Tibial nerve (tissue), 4 donors: ENCODE data around the gene VSNL1. TPM values are rescaled to one million over a fixed set of nuclear protein-coding genes. Genes with fewer than 3 reads are reported as not detected.

Experiments used
- DNase-seq, 2 donors: peaks; one replicate each; pipeline ENCODE4 v3.0.0-alpha.2; 2019; ENCODE audit warnings: low spot score in 2 of 2
- H3K27ac ChIP-seq, 4 donors: fragments of 200-600 bp; sonication (generic) in 3 of 4; one replicate each; pipeline ENCODE4 v1.5.1; 2017 to 2019; ENCODE audit warnings: mild to moderate bottlenecking in 1 of 4
- H3K27me3 ChIP-seq, 2 donors: fragments of 200-600 bp; sonication (generic) in 1 of 2; one replicate each; pipeline versions ENCODE4 v1.5.1 to v1.6.0; 2017 to 2019
- H3K36me3 ChIP-seq, 3 donors: fragments of 200-600 bp; sonication (generic); one replicate each; pipeline ENCODE4 v1.5.1; 2018 to 2019
- H3K4me1 ChIP-seq, 4 donors: fragments of 200-600 bp; sonication (generic) in 3 of 4; one replicate each; pipeline ENCODE4 v1.5.1; 2017 to 2019
- H3K4me3 ChIP-seq, 4 donors: fragments of 200-600 bp; sonication (generic) in 3 of 4; one replicate each; pipeline ENCODE4 v1.5.1; 2017 to 2019; ENCODE audit warnings: mild to moderate bottlenecking in 1 of 4, moderate library complexity in 1 of 4
- H3K9me3 ChIP-seq, 4 donors: fragments of 200-600 bp; sonication (generic) in 3 of 4; one replicate each; pipeline ENCODE4 v1.5.1; 2017 to 2019
- CTCF ChIP-seq, 5 experiments: fragments of 200-600 bp in 3 of 5; fragments of 450-650 bp in 2 of 5; sonication (generic) in 3 of 5; IDR thresholded peaks; one replicate each; pipeline ENCODE4 v1.5.1; 2016 to 2019; ENCODE audit warnings: antibody characterized with exemption in 5 of 5, mild to moderate bottlenecking in 3 of 5, moderate library complexity in 2 of 5
- EP300 ChIP-seq, 2 donors: sonication (generic); formaldehyde crosslinking; IDR thresholded peaks; one replicate each; pipeline ENCODE4 v1.6.1; 2017; ENCODE audit warnings: antibody characterized with exemption in 2 of 2, mild to moderate bottlenecking in 1 of 2
- POLR2A ChIP-seq, 2 donors: fragments of 450-650 bp; IDR thresholded peaks; one replicate each; pipeline ENCODE4 v1.6.1; 2017; ENCODE audit warnings: antibody characterized with exemption in 2 of 2, mild to moderate bottlenecking in 2 of 2, moderate library complexity in 2 of 2
- WGBS, 2 donors: methylation state at CpG; one replicate each; pipeline ENCODE4 v1.1.5; 2018; 5-methylcytosine and 5-hydroxymethylcytosine counted together
- total RNA-seq, 4 donors: library from RNA; depleted of rRNA; stranded (reverse); fragments of >200 nt; gene quantifications; one replicate each; pipeline ENCODE4 v1.1.0, GENCODE V29; 2016

The VSNL1 gene
- total RNA-seq, 4 donors from 2014 or later, result 0.63 to 1.2 TPM; not detected in 2

GRCh38 chr2:17538022-17538843 lies 2.3 kb upstream of the VSNL1 start:
- no peak for TF ChIP-seq POLR2A (IDR thresholded peaks at IDR 0.05)
- no peak for TF ChIP-seq CTCF (IDR thresholded peaks at IDR 0.05)
- TF ChIP-seq EP300 (IDR thresholded peaks at IDR 0.05), result no peak

GRCh38 chr2:17538844-17539554 lies 1.5 kb upstream of the VSNL1 start:
- 0 to 4% methylated on average over 20 to 30 of the region's 52 CpGs for WGBS, 2 donors
- DNase-seq, result no peak

More at GRCh38 chr2:17538022-17538843, 2.3 kb upstream of the VSNL1 start:
- no peak for DNase-seq
- Histone ChIP-seq H3K27ac (peak overlapping the region in 2 of 4 donors; percentile 63 to 64), H3K27me3 (peaks cover 0 to 57% of the 10 kb centered on the region in 2 donors), H3K9me3 (no peaks in the 10 kb centered on the region), H3K4me3 (peak overlapping the region; percentile 40 to 67 (median 50)), H3K36me3 (no peaks in the 10 kb centered on the region), H3K4me1 (peaks cover 0 to 36% (median 3%) of the 10 kb centered on the region in 4 donors)
- WGBS, 2 donors, result 5 to 6% methylated on average over 30 of the region's 30 CpGs

GRCh38 chr2:17539611-17540092 lies 844 bp upstream of the VSNL1 start:
- Histone ChIP-seq H3K36me3 (no peaks in the 10 kb centered on the region), H3K9me3 (no peaks in the 10 kb centered on the region), H3K27me3 (peaks cover 0 to 70% of the 10 kb centered on the region in 2 donors), H3K4me1 (peaks cover 0 to 36% (median 3%) of the 10 kb centered on the region in 4 donors), H3K27ac (peak overlapping the region in 2 of 4 donors; percentile 49 to 64), H3K4me3 (peak overlapping the region; percentile 40 to 67 (median 50))
- no peak for DNase-seq
- TF ChIP-seq POLR2A (IDR thresholded peaks at IDR 0.05) (no peak), EP300 (IDR thresholded peaks at IDR 0.05) (no peak), CTCF (IDR thresholded peaks at IDR 0.05) (no peak)
- 3 to 6% methylated on average over 13 of the region's 13 CpGs for WGBS, 2 donors

More at GRCh38 chr2:17538844-17539554, 1.5 kb upstream of the VSNL1 start:
- no peaks in the 10 kb centered on the region for H3K9me3 ChIP-seq
- H3K27me3 ChIP-seq, result peaks cover 0 to 63% of the 10 kb centered on the region in 2 donors
- peak overlapping the region in 2 of 4 donors; percentile 63 to 64 for H3K27ac ChIP-seq
- H3K4me3 ChIP-seq, result peak overlapping the region; percentile 40 to 67 (median 50)
- H3K4me1 ChIP-seq, result peaks cover 0 to 36% (median 3%) of the 10 kb centered on the region in 4 donors
- no peaks in the 10 kb centered on the region for H3K36me3 ChIP-seq
- TF ChIP-seq CTCF (IDR thresholded peaks at IDR 0.05) (no peak), EP300 (IDR thresholded peaks at IDR 0.05) (peak in 1 of 2 donors; percentile 48)

- Histone ChIP-seq H3K4me1 (peaks cover 0 to 36% (median 3%) of the 10 kb centered on the region in 4 donors), H3K27ac (no peak overlapping the region), H3K4me3 (peak overlapping the region; percentile 40 to 67 (median 50)), H3K36me3 (no peaks in the 10 kb centered on the region), H3K27me3 (peaks cover 0 to 76% of the 10 kb centered on the region in 2 donors), H3K9me3 (no peaks in the 10 kb centered on the region)
- TF ChIP-seq CTCF (IDR thresholded peaks at IDR 0.05) (no peak), POLR2A (IDR thresholded peaks at IDR 0.05) (no peak), EP300 (IDR thresholded peaks at IDR 0.05) (no peak)
- 2 to 3% methylated on average over 21 of the region's 21 CpGs for WGBS, 2 donors
- no peak for DNase-seq
Observed at GRCh38 chr2:17540813-17541530, 476 bp downstream of the VSNL1 start.
